HL-60 (cell line): ENCODE data around the gene GDPD5.

Experiments
- DNase-seq, 2 experiments: peaks; one replicate each; pipeline ENCODE4 v3.0.0-alpha.2; 2010 to 2020; ENCODE audit warnings: low read depth in 1 of 2, low spot score in 1 of 2
- H3K27ac ChIP-seq: fragments of 250-450 bp; sonication (Bioruptor Pico); replicated peaks from 2 replicates; pipeline ENCODE4 v1.5.1; 2020; ENCODE audit warnings: mild to moderate bottlenecking, moderate library complexity
- H3K27me3 ChIP-seq: fragments of 250-450 bp; sonication (Bioruptor Pico); 2 replicates; pipeline ENCODE4 v1.5.1; 2021; ENCODE audit warnings: mild to moderate bottlenecking, moderate library complexity; ENCODE audit not compliant: insufficient read depth, poor library complexity, severe bottlenecking
- H3K4me3 ChIP-seq: replicated peaks from 2 replicates; pipeline ENCODE4 v1.5.1; 2011; ENCODE audit warnings: mild to moderate bottlenecking, control low read depth, low read length; ENCODE audit not compliant: insufficient read depth
- GABPA ChIP-seq: IDR thresholded peaks from 2 replicates; pipeline ENCODE4 v1.6.1; 2012; ENCODE audit warnings: low read depth
- POLR2AphosphoS5 ChIP-seq: IDR thresholded peaks from 2 replicates; pipeline ENCODE4 v1.6.1; 2012; ENCODE audit warnings: low read depth
- SPI1 ChIP-seq: IDR thresholded peaks from 2 replicates; pipeline ENCODE4 v1.6.1; 2012; ENCODE audit warnings: low read depth, mild to moderate bottlenecking, borderline replicate concordance
- TF ChIP-seq, protein P1 (sequence below): IDR thresholded peaks from one replicate; pipeline ENCODE4 v1.5.1; 2011; ENCODE audit warnings: low read length, control low read depth, inconsistent platforms; ENCODE audit not compliant: insufficient read depth
- TF ChIP-seq, protein P2 (sequence below): IDR thresholded peaks from 2 replicates; pipeline ENCODE4 v1.6.1; 2012; ENCODE audit warnings: low read depth; ENCODE audit not compliant: insufficient replicate concordance

Gene GDPD5

DNA sequence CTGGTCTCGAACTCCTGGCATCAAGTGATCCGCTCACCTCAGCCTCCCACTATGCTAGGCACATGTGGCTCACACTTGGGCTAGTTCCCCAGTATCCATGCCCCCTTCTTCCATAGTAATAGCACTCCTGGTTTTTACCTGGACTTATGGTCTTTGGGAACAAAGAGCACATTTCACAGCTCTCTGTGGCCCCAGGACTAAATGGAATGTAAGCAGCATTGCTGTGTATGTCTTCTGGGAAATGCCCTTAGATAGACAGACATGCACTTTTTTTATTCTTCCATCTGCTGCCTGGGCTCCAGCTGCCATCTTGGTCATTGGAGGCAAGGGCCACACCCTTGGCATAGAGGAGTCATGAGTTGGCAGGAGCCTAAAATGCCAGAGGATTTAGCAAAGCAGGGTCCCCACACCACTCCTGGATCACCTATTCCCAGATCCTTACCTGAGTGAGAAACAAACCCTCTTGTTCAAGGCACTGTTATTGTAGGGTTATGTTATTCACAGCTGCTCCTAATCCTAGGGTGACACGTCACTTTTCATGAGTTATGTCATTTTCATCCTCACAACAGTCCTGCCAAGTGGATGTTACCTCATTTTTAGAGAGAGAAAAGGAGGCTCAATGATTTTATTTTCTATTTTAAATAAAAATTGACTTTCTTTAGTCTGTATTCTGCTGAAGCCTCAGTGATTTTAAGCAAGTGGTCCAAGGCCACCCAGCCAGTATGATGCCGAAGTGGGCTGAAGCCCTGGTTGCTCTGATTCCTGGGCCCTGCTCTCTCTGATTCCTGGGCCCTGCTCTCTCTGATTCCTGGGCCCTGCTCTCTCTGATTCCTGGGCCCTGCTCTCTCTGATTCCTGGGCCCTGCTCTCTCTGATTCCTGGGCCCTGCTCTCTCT is 15.7 kb upstream of the GDPD5 start:
- Histone ChIP-seq H3K27me3 (no peaks in the 10 kb centered on the region), H3K27ac (no peak overlapping the region), H3K4me3 (no peak overlapping the region)
- no peak for DNase-seq
- no peak for TF ChIP-seq SPI1

DNA sequence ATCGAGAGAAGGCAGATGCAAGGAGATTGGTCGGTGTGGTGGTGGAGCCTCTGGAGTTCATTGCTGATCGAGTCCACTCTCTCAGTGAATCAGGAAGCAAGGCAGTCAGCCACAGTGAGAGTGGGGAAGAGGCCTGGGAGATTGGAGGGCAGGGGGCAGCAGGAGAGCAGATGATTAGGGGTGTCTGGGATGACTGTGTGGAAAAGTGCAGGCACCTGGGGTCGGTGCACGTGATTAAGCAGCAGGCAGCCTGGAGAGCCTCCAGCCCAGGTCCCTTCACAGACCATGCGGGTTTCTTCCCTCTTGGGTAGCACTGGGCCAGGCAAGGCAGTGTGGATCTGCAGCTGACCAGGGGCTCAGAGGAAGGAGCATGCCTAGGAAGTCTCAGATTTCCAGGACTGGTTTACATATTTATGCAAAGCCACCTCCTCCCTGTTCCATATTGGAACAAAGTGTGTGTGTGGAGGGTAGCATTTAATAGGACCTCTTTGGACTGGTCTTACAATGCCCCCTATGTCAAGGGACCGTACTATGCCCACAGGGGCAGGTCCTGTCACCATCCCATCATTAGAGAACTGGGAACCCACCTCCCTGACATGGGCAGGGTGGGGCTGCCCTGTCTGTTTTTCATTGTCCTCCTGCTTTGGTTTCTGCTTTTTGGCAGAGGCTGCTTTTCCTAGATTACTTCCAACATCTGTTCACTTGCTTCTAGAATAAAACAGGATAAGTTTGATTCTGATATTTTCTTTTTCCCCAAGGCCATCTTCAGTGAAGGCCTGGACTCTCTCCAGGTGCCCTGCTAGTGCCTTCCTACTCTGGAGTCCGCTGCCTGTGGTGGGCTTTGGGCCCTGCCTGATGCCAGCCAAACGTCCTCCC is 14.0 kb upstream of the GDPD5 start:
- H3K27ac ChIP-seq = no peak overlapping the region
- no peak overlapping the region for H3K4me3 ChIP-seq
- TF ChIP-seq, protein P1, sequence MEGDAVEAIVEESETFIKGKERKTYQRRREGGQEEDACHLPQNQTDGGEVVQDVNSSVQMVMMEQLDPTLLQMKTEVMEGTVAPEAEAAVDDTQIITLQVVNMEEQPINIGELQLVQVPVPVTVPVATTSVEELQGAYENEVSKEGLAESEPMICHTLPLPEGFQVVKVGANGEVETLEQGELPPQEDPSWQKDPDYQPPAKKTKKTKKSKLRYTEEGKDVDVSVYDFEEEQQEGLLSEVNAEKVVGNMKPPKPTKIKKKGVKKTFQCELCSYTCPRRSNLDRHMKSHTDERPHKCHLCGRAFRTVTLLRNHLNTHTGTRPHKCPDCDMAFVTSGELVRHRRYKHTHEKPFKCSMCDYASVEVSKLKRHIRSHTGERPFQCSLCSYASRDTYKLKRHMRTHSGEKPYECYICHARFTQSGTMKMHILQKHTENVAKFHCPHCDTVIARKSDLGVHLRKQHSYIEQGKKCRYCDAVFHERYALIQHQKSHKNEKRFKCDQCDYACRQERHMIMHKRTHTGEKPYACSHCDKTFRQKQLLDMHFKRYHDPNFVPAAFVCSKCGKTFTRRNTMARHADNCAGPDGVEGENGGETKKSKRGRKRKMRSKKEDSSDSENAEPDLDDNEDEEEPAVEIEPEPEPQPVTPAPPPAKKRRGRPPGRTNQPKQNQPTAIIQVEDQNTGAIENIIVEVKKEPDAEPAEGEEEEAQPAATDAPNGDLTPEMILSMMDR = no peak
- TF ChIP-seq, protein P2, sequence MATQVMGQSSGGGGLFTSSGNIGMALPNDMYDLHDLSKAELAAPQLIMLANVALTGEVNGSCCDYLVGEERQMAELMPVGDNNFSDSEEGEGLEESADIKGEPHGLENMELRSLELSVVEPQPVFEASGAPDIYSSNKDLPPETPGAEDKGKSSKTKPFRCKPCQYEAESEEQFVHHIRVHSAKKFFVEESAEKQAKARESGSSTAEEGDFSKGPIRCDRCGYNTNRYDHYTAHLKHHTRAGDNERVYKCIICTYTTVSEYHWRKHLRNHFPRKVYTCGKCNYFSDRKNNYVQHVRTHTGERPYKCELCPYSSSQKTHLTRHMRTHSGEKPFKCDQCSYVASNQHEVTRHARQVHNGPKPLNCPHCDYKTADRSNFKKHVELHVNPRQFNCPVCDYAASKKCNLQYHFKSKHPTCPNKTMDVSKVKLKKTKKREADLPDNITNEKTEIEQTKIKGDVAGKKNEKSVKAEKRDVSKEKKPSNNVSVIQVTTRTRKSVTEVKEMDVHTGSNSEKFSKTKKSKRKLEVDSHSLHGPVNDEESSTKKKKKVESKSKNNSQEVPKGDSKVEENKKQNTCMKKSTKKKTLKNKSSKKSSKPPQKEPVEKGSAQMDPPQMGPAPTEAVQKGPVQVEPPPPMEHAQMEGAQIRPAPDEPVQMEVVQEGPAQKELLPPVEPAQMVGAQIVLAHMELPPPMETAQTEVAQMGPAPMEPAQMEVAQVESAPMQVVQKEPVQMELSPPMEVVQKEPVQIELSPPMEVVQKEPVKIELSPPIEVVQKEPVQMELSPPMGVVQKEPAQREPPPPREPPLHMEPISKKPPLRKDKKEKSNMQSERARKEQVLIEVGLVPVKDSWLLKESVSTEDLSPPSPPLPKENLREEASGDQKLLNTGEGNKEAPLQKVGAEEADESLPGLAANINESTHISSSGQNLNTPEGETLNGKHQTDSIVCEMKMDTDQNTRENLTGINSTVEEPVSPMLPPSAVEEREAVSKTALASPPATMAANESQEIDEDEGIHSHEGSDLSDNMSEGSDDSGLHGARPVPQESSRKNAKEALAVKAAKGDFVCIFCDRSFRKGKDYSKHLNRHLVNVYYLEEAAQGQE = no peak
- no peak for TF ChIP-seq POLR2AphosphoS5
- TF ChIP-seq GABPA = no peak
- TF ChIP-seq SPI1 = no peak
- H3K27me3 ChIP-seq = no peaks in the 10 kb centered on the region
- DNase-seq = no peak

DNA sequence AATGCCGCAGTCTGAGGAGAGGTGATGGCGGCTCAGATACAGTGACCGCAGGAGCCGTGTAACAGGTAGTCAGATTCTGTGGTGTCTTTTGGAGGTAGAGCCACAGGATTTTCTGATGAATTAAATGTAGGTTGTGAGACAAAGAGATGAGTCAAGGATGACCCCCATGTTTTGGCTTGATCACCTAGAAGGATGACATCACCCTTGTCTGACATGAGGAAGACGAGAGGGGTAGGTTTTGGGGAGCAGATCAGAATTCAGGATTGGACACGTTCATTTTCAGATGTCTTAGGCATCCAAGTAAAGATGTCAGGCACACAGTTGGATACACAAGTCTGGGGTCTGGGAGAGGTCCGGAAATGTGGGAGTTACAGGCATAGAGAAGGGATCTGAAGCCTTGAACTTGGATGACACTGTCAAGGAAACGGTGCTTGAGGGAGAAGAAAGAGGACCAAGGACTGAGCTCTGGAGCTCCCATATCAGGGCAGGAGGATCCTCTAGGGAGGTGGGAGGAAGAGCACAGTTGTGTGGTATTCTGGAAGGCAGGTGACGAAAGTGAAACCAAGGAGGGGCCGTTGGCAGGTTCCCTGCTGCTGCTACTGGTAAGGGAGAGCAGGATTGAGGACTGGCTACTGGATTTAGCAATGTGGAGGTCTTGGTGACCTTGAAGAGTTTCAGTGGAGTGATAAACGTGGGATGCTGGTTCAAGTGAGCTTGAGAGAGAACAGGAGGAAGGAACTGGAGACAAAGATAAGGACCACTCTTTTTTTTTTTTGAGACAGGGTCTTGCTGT is 12.6 kb upstream of the GDPD5 start:
- Histone ChIP-seq H3K27ac (no peak overlapping the region), H3K4me3 (no peak overlapping the region), H3K27me3 (peaks cover 3% of the 10 kb centered on the region)
- TF ChIP-seq GABPA (no peak), POLR2AphosphoS5 (no peak), SPI1 (no peak)
- TF ChIP-seq, protein P1 = no peak
- TF ChIP-seq, protein P2 = no peak
- no peak for DNase-seq
